Mucosa of stomach (tissue), 1 donor: ENCODE data around the gene LMF1.

ENCODE experiments used
- H3K27me3 ChIP-seq: one replicate; pipeline ENCODE4 v1.7.0; 2013; ENCODE audit warnings: mild to moderate bottlenecking, low read length; ENCODE audit not compliant: control insufficient read depth, insufficient read depth
- H3K36me3 ChIP-seq: one replicate; pipeline ENCODE4 v1.7.0; 2013; ENCODE audit warnings: low read length; ENCODE audit not compliant: control insufficient read depth, insufficient read depth
- H3K4me1 ChIP-seq: one replicate; pipeline ENCODE4 v1.7.0; 2013; ENCODE audit warnings: mild to moderate bottlenecking, low read length; ENCODE audit not compliant: control insufficient read depth, insufficient read depth
- H3K4me3 ChIP-seq: one replicate; pipeline ENCODE4 v1.7.0; 2013; ENCODE audit warnings: low read length
- H3K9ac ChIP-seq: one replicate; pipeline ENCODE4 v1.7.0; 2013; ENCODE audit warnings: mild to moderate bottlenecking, low read length, moderate library complexity
- H3K9me3 ChIP-seq: one replicate; pipeline ENCODE4 v1.7.0; 2013; ENCODE audit warnings: mild to moderate bottlenecking, low read length, moderate library complexity; ENCODE audit not compliant: control insufficient read depth
- donor health status: Pancreatic carcinoma.

Gene LMF1

DNA sequence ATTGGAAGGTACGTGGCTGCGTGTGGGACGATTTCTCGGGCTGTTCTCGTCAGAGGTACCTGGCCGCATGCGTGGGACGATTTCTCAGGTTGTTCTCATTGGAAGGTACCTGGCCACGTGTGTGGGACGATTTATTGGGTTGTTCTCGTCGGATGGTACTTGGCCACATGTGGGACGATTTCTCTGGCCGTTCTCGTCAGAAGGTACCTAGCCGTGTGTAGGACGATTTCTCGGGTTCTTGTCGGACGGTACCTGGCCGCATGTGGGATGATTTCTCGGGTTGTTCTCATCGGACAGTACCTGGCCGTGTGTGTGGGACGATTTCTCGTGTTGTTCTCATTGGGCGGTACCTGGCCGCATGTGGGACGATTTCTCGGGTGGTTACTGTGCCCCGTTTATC lies 120.1 kb downstream of the LMF1 start:
- Histone ChIP-seq H3K4me3 (no peak overlapping the region), H3K36me3 (no peaks in the 10 kb centered on the region), H3K9me3 (peaks cover 7% of the 10 kb centered on the region), H3K27me3 (no peaks in the 10 kb centered on the region), H3K9ac (no peak overlapping the region), H3K4me1 (no peaks in the 10 kb centered on the region)

DNA sequence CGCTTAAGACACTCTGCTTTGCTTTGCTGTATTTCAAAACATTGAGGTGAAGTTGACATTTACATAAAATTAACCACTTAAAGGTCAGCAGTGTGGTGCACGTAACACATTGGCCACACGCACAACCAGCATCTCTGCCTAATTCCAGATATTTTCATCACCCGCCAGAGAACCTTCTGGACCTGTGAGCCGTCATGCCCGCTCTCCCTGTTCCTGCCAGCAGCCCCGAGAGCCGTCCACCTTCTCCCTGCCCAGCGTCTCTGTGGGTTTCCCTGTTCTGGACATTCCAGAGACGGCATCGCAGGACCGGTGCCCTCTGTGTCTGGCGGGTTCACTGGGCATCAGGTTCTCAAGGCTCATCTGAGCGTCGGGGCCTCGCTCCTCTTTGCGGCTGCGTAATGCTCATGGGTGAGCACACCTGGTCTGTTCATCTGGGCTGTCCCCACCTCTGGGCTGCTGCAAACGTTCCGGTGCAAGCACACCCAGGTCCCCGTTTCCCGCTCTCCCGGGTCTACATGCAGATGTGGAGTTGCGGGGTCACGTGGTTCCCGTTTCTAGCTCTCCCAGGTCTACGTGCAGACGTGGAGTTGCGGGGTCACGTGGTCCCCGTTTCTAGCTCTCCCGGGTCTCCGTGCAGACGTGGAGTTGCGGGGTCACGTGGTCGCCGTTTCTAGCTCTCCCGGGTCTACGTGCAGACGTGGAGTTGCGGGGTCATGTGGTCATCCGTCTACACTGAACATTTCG lies 122.1 kb downstream of the LMF1 start:
- H3K36me3 ChIP-seq: no peaks in the 10 kb centered on the region
- no peaks in the 10 kb centered on the region for H3K4me1 ChIP-seq
- H3K9me3 ChIP-seq: peaks cover 7% of the 10 kb centered on the region
- H3K9ac ChIP-seq: no peak overlapping the region
- no peaks in the 10 kb centered on the region for H3K27me3 ChIP-seq
- H3K4me3 ChIP-seq: no peak overlapping the region

DNA sequence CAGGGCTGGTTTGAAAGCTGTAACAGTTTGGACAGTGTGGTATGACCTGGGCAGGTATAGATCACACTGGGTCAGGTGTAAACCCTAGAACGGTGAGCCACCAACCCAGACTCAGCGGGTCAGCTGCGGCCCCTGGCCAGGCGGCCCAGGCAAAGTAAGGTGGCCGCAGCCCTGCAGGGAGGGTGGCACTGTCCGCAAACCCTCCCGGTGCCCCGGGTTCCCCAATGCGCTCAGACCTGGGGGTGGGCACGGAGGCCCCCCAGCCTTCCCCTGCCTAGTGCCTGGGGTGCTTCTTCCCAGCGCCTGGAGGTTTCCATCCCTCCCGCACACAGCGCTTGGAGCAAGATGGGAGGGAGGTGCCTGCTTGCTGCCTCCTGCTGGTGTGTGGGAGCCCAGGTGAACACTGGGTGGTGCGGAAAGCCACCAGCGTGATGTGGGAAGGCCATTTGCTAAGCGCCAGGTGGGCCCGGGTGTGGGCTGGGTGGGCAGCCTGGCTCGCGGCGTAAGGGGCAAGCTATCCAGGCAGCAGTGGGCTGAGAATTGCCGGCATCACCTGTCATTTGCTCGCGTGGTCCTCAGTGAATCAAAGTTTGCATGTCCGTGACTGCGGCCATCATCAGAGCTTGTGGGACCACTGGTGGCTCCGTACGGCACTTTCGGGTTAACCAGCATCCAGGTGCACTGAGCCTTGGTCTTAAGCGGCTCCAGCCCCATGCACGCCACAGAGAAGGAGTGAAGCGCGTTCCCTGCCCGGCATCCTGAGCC lies 122.9 kb downstream of the LMF1 start:
- no peaks in the 10 kb centered on the region for H3K36me3 ChIP-seq
- H3K27me3 ChIP-seq: no peaks in the 10 kb centered on the region
- peaks cover 7% of the 10 kb centered on the region for H3K9me3 ChIP-seq
- no peaks in the 10 kb centered on the region for H3K4me1 ChIP-seq
- no peak overlapping the region for H3K4me3 ChIP-seq
- H3K9ac ChIP-seq: no peak overlapping the region

DNA sequence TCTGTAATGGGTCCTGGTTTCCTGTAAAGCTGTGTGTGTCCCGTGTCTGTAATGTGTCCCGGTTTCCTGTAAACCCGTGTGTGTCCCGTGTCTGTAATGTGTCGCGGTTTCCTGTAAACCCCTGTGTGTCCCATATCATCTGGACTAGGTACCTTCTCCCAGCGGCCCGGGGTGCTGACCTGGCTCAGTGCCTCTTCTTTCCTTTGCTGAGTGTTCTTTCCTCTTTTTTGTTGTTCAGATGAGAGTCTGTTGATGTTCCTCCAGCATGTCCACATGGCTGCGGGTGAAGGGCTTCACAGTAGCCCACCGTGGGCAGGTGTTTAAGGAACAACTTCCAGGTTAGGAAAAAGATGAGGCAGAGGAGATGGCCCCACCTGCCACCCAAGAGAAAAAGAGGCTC lies 123.6 kb downstream of the LMF1 start:
- Histone ChIP-seq H3K4me1 (no peaks in the 10 kb centered on the region), H3K9ac (no peak overlapping the region), H3K4me3 (no peak overlapping the region), H3K36me3 (no peaks in the 10 kb centered on the region), H3K9me3 (peaks cover 7% of the 10 kb centered on the region), H3K27me3 (no peaks in the 10 kb centered on the region)

DNA sequence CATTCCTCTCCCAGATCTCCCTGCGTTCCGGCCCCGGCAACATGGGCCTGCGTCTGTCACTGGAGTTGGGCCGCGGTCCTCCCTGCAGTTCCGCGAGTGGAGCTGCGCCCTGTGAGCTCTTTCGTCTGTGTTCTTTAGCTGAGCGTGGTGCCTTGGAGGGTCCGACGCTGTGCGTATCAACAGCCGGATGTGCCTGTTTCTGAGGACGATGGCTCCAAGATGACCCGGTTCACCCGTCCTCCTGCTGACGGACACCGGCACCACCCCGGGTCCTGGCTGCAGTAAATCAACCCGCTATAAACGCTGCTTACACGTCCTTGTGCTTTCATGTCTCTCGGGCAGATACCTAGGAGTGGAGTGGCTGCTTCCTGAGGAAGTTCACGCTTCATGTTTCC lies 125.4 kb downstream of the LMF1 start:
- Histone ChIP-seq H3K9ac (no peak overlapping the region), H3K4me1 (peaks cover 4% of the 10 kb centered on the region), H3K9me3 (peaks cover 5% of the 10 kb centered on the region), H3K4me3 (no peak overlapping the region), H3K27me3 (no peaks in the 10 kb centered on the region), H3K36me3 (no peaks in the 10 kb centered on the region)

DNA sequence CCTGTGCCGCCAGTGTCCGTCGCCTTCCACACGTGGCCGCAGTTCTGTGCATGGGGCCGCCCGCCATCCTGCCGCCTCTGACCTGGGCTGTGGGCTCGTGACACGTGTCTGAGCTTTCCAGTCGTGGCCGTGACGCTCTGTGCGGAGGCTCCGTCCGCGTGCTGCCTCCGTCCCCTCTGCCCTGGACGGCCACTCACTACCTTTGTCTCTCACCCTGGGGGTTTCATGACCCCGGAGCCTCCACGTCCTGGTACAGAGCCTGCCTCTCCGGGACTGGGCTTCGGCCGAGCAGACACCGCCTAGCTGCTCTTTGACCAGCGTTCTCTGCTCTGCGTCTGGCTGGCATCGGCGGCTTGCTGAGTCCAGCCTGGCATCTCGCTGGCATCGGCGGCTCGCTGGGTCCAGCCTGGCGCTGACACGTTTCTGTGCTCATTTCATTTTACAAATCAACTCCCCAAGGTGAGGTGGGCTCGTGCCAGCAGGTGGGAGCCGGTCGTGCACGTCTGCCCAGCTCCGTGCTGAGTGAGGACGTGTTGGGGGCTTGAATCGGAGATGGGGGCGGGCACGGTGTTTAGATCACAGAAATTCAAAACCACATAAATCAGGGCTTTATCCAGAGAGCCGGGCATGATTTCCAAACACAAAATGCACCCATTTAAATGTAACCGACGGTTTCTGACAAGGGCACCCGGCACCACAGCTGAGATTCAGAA lies 126.0 kb downstream of the LMF1 start:
- Histone ChIP-seq H3K4me1 (peaks cover 4% of the 10 kb centered on the region), H3K9ac (no peak overlapping the region)

DNA sequence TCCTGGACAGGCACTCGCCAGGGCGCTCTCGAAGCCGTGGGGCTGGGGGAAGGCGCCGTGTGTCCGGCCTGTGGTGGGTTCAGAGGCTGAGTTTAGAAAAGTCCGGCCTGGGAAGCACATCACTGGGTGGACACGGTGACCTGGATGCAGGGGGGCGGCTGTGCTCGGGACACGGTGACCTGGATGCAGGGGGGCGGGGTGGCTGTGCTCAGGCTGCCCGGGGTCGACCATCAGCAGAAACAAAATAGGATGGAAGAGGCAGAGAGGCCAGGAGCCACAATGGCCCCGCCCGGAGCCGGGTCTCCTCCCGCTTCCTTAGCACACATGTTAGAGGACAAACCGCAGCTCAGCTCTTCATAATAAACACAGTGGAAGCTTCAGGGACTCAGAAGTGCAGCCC lies 127.0 kb downstream of the LMF1 start:
- H3K36me3 ChIP-seq: no peaks in the 10 kb centered on the region
- H3K4me1 ChIP-seq: peaks cover 4% of the 10 kb centered on the region
- no peaks in the 10 kb centered on the region for H3K9me3 ChIP-seq
- H3K4me3 ChIP-seq: no peak overlapping the region
- H3K27me3 ChIP-seq: no peaks in the 10 kb centered on the region
- no peak overlapping the region for H3K9ac ChIP-seq

More for the DNA sequence above, 126.0 kb downstream of the LMF1 start:
- Histone ChIP-seq H3K9me3 (no peaks in the 10 kb centered on the region), H3K36me3 (no peaks in the 10 kb centered on the region), H3K4me3 (no peak overlapping the region), H3K27me3 (no peaks in the 10 kb centered on the region)

DNA sequence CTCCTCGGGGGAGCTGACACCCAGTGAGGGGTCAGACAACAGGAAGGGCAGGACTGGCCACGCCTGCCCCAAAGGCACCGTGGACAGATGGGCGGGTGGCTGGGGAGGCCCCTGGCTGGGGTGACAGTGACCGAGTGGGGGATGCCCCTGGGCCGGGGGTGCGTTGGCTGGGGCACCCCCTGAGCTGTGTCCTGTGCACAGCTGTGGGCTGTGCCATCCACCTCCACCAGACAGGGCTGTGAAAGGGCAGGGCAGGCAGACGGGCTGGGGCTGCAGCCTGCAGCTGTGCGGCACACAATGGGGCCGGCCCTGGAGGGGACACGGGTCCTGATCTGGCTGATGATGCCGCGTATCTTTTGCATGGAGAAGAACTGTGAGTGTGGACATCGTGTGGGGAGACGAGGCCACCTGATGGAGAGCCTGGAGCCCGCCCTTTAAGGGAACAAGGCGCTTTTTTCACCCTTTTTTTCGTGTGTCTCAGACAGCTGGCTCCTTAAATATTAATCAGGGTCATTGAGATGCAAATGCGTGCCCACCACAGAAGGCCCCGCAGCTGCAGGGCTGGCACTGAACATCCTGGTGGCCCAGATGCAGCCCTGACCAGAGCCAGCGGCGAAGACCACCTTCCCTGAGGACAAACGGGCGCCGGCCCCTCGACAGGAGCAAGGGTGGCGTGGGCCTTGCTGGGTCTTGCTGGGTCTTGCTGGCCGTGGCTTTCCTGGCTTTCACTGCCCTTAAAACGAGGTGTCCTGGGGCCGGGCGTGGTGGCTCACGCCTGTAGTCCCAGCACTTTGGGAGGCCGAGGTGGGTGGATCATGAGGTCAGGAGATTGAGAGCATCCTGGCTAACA lies 127.8 kb downstream of the LMF1 start:
- no peaks in the 10 kb centered on the region for H3K9me3 ChIP-seq

DNA sequence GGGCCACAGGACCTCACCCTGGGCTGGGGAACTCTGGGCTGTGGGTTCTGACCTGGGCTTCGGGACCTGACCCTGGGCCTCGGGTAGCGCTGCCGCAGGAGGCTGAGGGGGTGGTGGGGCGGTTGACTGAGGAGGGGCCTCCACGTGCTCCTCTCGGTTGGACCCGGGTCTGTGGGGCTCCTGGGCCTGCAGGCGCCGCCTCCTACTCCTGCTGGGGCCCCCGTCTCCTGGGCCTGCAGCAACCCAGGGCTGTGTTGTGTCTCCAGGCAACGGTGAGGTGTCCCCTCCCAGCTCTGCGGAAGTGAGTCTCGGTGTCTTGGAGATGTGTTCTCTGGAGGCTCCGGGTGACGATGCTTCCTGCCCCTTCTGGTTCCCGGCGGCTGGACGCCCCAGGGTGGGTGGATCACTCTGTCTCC lies 128.7 kb downstream of the LMF1 start:
- no peaks in the 10 kb centered on the region for H3K9me3 ChIP-seq
- no peaks in the 10 kb centered on the region for H3K27me3 ChIP-seq
- no peaks in the 10 kb centered on the region for H3K36me3 ChIP-seq
- peaks cover 4% of the 10 kb centered on the region for H3K4me1 ChIP-seq
- H3K9ac ChIP-seq: no peak overlapping the region
- no peak overlapping the region for H3K4me3 ChIP-seq

More for the DNA sequence above, 127.8 kb downstream of the LMF1 start:
- Histone ChIP-seq H3K9ac (no peak overlapping the region), H3K27me3 (no peaks in the 10 kb centered on the region), H3K4me1 (peaks cover 4% of the 10 kb centered on the region), H3K4me3 (no peak overlapping the region), H3K36me3 (no peaks in the 10 kb centered on the region)

DNA sequence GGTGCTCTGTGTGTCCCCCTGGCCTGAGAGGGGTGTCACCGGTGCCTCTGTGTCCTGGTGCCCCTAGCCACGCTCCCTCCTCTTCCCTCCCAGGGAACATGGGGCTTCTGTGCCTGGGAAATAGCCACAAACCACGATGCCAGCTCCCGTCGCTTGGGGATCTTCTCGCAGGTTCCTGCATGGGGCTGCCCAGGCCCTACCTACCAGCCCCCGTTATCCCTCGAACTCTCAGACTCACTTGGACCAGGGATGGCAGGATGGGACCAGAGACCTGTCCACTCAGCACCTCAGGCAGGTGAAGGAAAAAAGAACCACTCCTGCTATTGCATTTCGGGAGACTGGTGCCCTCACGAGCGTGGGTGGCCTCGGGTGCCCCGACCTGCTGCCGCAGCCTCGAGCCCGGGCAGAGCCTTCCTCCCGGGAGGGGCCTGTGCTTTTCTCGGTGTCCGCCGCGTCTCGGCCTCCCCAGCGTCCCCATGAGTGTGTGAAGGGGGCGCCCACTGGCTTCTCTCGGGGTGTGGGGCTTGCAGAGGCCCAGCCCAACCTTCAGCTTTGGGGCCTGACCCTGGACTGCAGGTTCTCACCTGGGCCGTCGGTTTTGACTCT lies 129.2 kb downstream of the LMF1 start:
- Histone ChIP-seq H3K36me3 (no peaks in the 10 kb centered on the region), H3K27me3 (no peaks in the 10 kb centered on the region), H3K9me3 (no peaks in the 10 kb centered on the region), H3K4me1 (peaks cover 4% of the 10 kb centered on the region), H3K4me3 (no peak overlapping the region), H3K9ac (no peak overlapping the region)
